H1 (cell line): ENCODE data around the gene B3GALT4.

Experiments
- CHD2 ChIP-seq: IDR thresholded peaks from 2 replicates; pipeline ENCODE4 v1.6.1; 2012; ENCODE audit warnings: low read length, improper control_type of control experiment
- CTCF ChIP-seq, 3 experiments: IDR thresholded peaks; 1 replicate in 2 of 3; 2 replicates in 1 of 3; pipeline versions ENCODE4 v1.5.1 to v1.6.1; 2011; ENCODE audit warnings: low read length in 3 of 3, mild to moderate bottlenecking in 3 of 3, inconsistent platforms in 2 of 3, low read depth in 1 of 3, moderate library complexity in 1 of 3; ENCODE audit not compliant: insufficient read depth in 1 of 3; ENCODE audit errors: control extremely low read depth in 1 of 3
- EP300 ChIP-seq, 2 experiments: IDR thresholded peaks; 1 replicate in 1 of 2; 2 replicates in 1 of 2; pipeline ENCODE4 v1.6.1; 2011 to 2012; ENCODE audit warnings: low read depth in 2 of 2, low read length in 2 of 2, mild to moderate bottlenecking in 2 of 2, borderline replicate concordance in 1 of 2, inconsistent platforms in 1 of 2, moderate library complexity in 1 of 2
- HDAC2 ChIP-seq, 2 experiments: fragments of 300-600 bp in 1 of 2; sonication (generic) in 1 of 2; IDR thresholded peaks; 2 replicates each; pipeline ENCODE4 v1.6.1; 2011 to 2012; ENCODE audit warnings: low read depth in 2 of 2, low read length in 2 of 2, mild to moderate bottlenecking in 2 of 2, moderate library complexity in 2 of 2, borderline replicate concordance in 1 of 2, inconsistent platforms in 1 of 2
- JUN ChIP-seq: IDR thresholded peaks from 2 replicates; pipeline ENCODE4 v1.6.1; 2011; ENCODE audit warnings: low read depth, mild to moderate bottlenecking, improper control_type of control experiment, low read length
- POLR2A ChIP-seq, 2 experiments: IDR thresholded peaks; 1 replicate in 1 of 2; 2 replicates in 1 of 2; pipeline ENCODE4 v1.6.1; 2011; ENCODE audit warnings: low read depth in 2 of 2, low read length in 2 of 2, mild to moderate bottlenecking in 2 of 2; ENCODE audit errors: control extremely low read depth in 1 of 2
- POLR2AphosphoS5 ChIP-seq: IDR thresholded peaks from 2 replicates; pipeline ENCODE4 v1.6.1; 2011; ENCODE audit warnings: low read depth, low read length
- RNF2 ChIP-seq: fragments of 200-900, 300-1000 bp; sonication (generic); IDR thresholded peaks from 2 replicates; pipeline ENCODE4 v1.7.1; 2016; ENCODE audit warnings: borderline replicate concordance, low read depth, mild to moderate bottlenecking, antibody characterized with exemption, low read length; ENCODE audit not compliant: poor library complexity, severe bottlenecking; ENCODE audit errors: missing control alignments
- SIN3A ChIP-seq, 2 experiments: IDR thresholded peaks in 1 of 2; conservative IDR thresholded peaks in 1 of 2; 2 replicates each; pipeline ENCODE4 v1.6.1; 2011 to 2012; ENCODE audit warnings: low read length in 2 of 2, improper control_type of control experiment in 1 of 2, low read depth in 1 of 2, mild to moderate bottlenecking in 1 of 2
- USF2 ChIP-seq: IDR thresholded peaks from 2 replicates; pipeline ENCODE4 v1.6.1; 2011; ENCODE audit warnings: low read length, improper control_type of control experiment
- YY1 ChIP-seq: IDR thresholded peaks from 2 replicates; pipeline ENCODE4 v1.6.1; 2011; ENCODE audit warnings: low read depth, mild to moderate bottlenecking, low read length
- ZNF274 ChIP-seq: IDR thresholded peaks from 2 replicates; pipeline ENCODE4 v1.7.0; 2012; ENCODE audit warnings: low read length, borderline replicate concordance; ENCODE audit errors: extremely low read depth
- TF ChIP-seq, protein P1 (sequence below): IDR thresholded peaks from 2 replicates; pipeline ENCODE4 v1.6.1; 2012; ENCODE audit warnings: inconsistent platforms

- TF ChIP-seq HDAC2 (IDR thresholded peaks at IDR 0.05; ENCODE audit: borderline replicate concordance in 1 of 2, low read depth in 2 of 2, low read length in 2 of 2) = 0 out of 4 replicates have a peak, but pooled peaks of 1 of the 2 experiments have one; percentile 17
- TF ChIP-seq EP300 (IDR thresholded peaks at IDR 0.05; ENCODE audit: borderline replicate concordance in 1 of 2, low read depth in 2 of 2, low read length in 2 of 2) = 0 out of 3 replicates have a peak, but pooled peaks of 1 of the 2 experiments have one; percentile 23
- TF ChIP-seq CTCF (IDR thresholded peaks at IDR 0.05; ENCODE audit: control extremely low read depth in 1 of 3, insufficient read depth in 1 of 3, low read depth in 1 of 3, low read length in 3 of 3) = peak in 2 of 3 experiments; percentile 40 to 62; a peak in 2 of 4 replicates
- TF ChIP-seq ZNF274 = no peak
- TF ChIP-seq POLR2A (IDR thresholded peaks at IDR 0.05; ENCODE audit: control extremely low read depth in 1 of 2, low read depth in 2 of 2, low read length in 2 of 2) = peak in 1 of 2 experiments; percentile 93; a peak in 2 of 3 replicates
- TF ChIP-seq USF2 = no peak
- TF ChIP-seq, protein P1, sequence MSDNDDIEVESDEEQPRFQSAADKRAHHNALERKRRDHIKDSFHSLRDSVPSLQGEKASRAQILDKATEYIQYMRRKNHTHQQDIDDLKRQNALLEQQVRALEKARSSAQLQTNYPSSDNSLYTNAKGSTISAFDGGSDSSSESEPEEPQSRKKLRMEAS = peak; percentile 75
- TF ChIP-seq JUN = no peak
- no peak for TF ChIP-seq RNF2
- peak; percentile 32 to 77; a peak in 2 of 4 replicates for TF ChIP-seq SIN3A (conservative IDR thresholded peaks at IDR 0.05 in 1 of 2, IDR thresholded peaks at IDR 0.05 in 1 of 2; ENCODE audit: low read depth in 1 of 2, low read length in 2 of 2)
- no peak for TF ChIP-seq CHD2
- TF ChIP-seq YY1 = peak; percentile 73; the same call in 1 of the 2 replicates
- peak; percentile 90 for TF ChIP-seq POLR2AphosphoS5
These were observed at the start of gene B3GALT4 for GRCh38 chr6:33276864-33277662.
